ENCODE measurements around the gene GTF3A. TPM values are rescaled to one million over a fixed set of nuclear protein-coding genes. Genes with fewer than 3 reads are reported as not detected.

Gene GTF3A
- total RNA-seq, 2 experiments from 2014 or later, result 242 to 251 TPM

DNA sequence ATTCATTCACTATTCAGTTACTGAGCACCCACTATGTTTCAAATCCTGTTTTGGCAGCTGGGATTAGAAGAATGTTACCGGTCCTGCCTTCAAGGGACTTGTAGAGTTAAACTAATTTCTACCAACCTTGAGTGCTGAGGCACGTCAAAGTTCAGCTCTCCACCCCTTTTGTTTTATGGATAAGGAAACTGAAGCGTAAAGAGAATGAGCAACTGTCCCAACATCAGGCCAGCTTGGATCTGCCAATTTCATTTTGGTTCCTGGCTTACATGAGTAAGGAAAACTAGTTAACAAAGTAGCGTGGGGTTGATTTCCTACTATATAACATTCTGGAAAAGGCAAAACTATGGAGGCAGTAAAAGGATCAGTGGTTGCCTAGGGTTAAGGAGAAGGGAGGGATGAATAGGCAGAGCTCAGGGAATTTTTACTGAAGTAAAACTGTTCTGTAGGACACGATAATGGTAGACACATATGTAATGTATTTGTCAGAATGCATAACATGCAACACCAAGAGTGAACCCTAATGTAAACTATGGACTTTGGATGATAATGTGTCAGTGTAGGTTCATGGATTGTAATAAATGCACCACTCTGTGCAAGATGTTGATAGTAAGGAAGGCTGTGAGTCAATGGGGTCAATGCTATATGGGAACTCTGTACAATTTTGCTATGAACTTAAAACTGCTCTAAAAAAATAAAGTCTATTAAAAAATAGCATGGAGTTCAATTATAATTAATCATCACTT lies 45.8 kb downstream of the GTF3A start:
- Histone ChIP-seq H3K79me2 (ENCODE audit: insufficient read depth, low read depth, low read length) (no peaks in the 10 kb centered on the region), H3K4me3 (ENCODE audit: low read depth, low read length, poor library complexity, severe bottlenecking) (no peak overlapping the region), H2AFZ (ENCODE audit: low read length) (no peak overlapping the region), H3K27ac (ENCODE audit: low read depth, low read length, poor library complexity, severe bottlenecking) (no peak overlapping the region), H3K4me1 (ENCODE audit: insufficient read depth, low read length, poor library complexity, severe bottlenecking) (no peaks in the 10 kb centered on the region), H3K9me3 (ENCODE audit: low read length) (no peaks in the 10 kb centered on the region), H3K36me3 (ENCODE audit: insufficient read depth, low read length) (no peaks in the 10 kb centered on the region), H4K20me1 (ENCODE audit: insufficient read depth, low read length) (no peaks in the 10 kb centered on the region), H3K4me2 (ENCODE audit: low read length) (no peak overlapping the region), H3K9me2 (ENCODE audit: insufficient read depth, low read length) (no peaks in the 10 kb centered on the region)
- intact Hi-C loops (cut with micrococcal nuclease; ENCODE audit: unreplicated experiment), result no loop called here
- POLR2A ChIA-PET, result interaction anchor here (0.6 kb wide), 1 partner anchor 208 kb away, joined by 3 read pairs; no protein-coding TSS in a partner anchor
- no peak for DNase-seq (ENCODE audit: low spot score)
- CTCF ChIA-PET (ENCODE audit: unreplicated experiment), result no interaction called here
- BruUV-seq (replicated peaks), result no TSS peak
- TF ChIP-seq EZH2phosphoT487 (IDR thresholded peaks at IDR 0.05; ENCODE audit: borderline replicate concordance, low read depth, low read length), result no peak
- TF ChIP-seq CTCF (conservative IDR thresholded peaks at IDR 0.05; ENCODE audit: low read length), result no peak

DNA sequence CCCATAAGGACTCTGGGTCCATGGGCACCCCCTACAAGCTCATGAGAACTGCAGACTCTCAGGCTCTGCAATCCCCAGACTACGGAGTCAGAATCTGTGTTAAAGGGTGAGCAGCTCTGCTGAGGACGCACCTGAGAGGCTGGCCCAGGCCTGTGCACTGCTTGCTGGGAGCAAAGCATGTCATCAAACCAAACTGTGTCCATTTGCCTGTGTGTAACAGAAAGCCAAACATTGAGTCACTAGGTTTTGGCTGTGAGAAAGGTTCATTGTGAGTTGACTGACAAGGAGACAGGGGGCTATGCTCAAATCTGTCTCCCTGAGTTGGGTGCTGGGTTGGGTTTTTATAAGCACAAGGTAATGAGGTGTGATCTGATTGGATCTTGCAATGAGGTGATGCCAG lies 48.0 kb downstream of the GTF3A start:
- TF ChIP-seq CTCF (conservative IDR thresholded peaks at IDR 0.05; ENCODE audit: low read length) (no peak), EZH2phosphoT487 (IDR thresholded peaks at IDR 0.05; ENCODE audit: borderline replicate concordance, low read depth, low read length) (no peak)
- H3K36me3 ChIP-seq (ENCODE audit: insufficient read depth, low read length), result no peaks in the 10 kb centered on the region
- no peak for DNase-seq (ENCODE audit: low spot score)
- no peak overlapping the region for H3K27ac ChIP-seq (ENCODE audit: low read depth, low read length, poor library complexity, severe bottlenecking)
- H2AFZ ChIP-seq (ENCODE audit: low read length), result no peak overlapping the region
- H3K9me2 ChIP-seq (ENCODE audit: insufficient read depth, low read length), result no peaks in the 10 kb centered on the region
- intact Hi-C loops (cut with micrococcal nuclease; ENCODE audit: unreplicated experiment), result no loop called here
- ChIA-PET CTCF (ENCODE audit: unreplicated experiment) (interaction anchor here (0.5 kb wide), 1 partner anchor 1932 kb away, joined by 3 read pairs; no protein-coding TSS in a partner anchor), POLR2A (interaction anchor here (0.5 kb wide), 1 partner anchor 18 kb away, joined by 3 read pairs; no protein-coding TSS in a partner anchor)
- H3K4me1 ChIP-seq (ENCODE audit: insufficient read depth, low read length, poor library complexity, severe bottlenecking), result peaks cover 7% of the 10 kb centered on the region
- no peaks in the 10 kb centered on the region for H3K79me2 ChIP-seq (ENCODE audit: insufficient read depth, low read depth, low read length)
- H3K9me3 ChIP-seq (ENCODE audit: low read length), result no peaks in the 10 kb centered on the region
- no peak overlapping the region for H3K4me3 ChIP-seq (ENCODE audit: low read depth, low read length, poor library complexity, severe bottlenecking)
- H3K4me2 ChIP-seq (ENCODE audit: low read length), result no peak overlapping the region
- no TSS peak for BruUV-seq (replicated peaks)
- no peaks in the 10 kb centered on the region for H4K20me1 ChIP-seq (ENCODE audit: insufficient read depth, low read length)

- POLR2A ChIA-PET, result no interaction called here
- H3K79me2 ChIP-seq (ENCODE audit: insufficient read depth, low read depth, low read length), result no peaks in the 10 kb centered on the region
- intact Hi-C loops (cut with micrococcal nuclease; ENCODE audit: unreplicated experiment), result no loop called here
- H3K4me1 ChIP-seq (ENCODE audit: insufficient read depth, low read length, poor library complexity, severe bottlenecking), result peaks cover 10% of the 10 kb centered on the region
- no peak overlapping the region for H3K4me2 ChIP-seq (ENCODE audit: low read length)
- no peak for DNase-seq (ENCODE audit: low spot score)
- H2AFZ ChIP-seq (ENCODE audit: low read length), result no peak overlapping the region
- no peak overlapping the region for H3K27ac ChIP-seq (ENCODE audit: low read depth, low read length, poor library complexity, severe bottlenecking)
- no peaks in the 10 kb centered on the region for H3K36me3 ChIP-seq (ENCODE audit: insufficient read depth, low read length)
- no TSS peak for BruUV-seq (replicated peaks)
- TF ChIP-seq EZH2phosphoT487 (IDR thresholded peaks at IDR 0.05; ENCODE audit: borderline replicate concordance, low read depth, low read length), result no peak
- TF ChIP-seq CTCF (conservative IDR thresholded peaks at IDR 0.05; ENCODE audit: low read length), result no peak
- CTCF ChIA-PET (ENCODE audit: unreplicated experiment), result no interaction called here
- no peaks in the 10 kb centered on the region for H3K9me2 ChIP-seq (ENCODE audit: insufficient read depth, low read length)
- H4K20me1 ChIP-seq (ENCODE audit: insufficient read depth, low read length), result no peaks in the 10 kb centered on the region
- no peaks in the 10 kb centered on the region for H3K9me3 ChIP-seq (ENCODE audit: low read length)
- H3K4me3 ChIP-seq (ENCODE audit: low read depth, low read length, poor library complexity, severe bottlenecking), result no peak overlapping the region
Measured at GRCh38 chr13:27472941-27473340, 48.5 kb downstream of the GTF3A start.
